Measurements from ENCODE around the gene ENTPD1.
A peak's percentile ranks its signal among the peaks of the same experiment; 100 is the strongest.
"Not testable (repeated sequence)": the region's sequence is repeated elsewhere in the genome, so short reads cannot be mapped to it uniquely, and the experiment has no call there.

Gene ENTPD1

DNA sequence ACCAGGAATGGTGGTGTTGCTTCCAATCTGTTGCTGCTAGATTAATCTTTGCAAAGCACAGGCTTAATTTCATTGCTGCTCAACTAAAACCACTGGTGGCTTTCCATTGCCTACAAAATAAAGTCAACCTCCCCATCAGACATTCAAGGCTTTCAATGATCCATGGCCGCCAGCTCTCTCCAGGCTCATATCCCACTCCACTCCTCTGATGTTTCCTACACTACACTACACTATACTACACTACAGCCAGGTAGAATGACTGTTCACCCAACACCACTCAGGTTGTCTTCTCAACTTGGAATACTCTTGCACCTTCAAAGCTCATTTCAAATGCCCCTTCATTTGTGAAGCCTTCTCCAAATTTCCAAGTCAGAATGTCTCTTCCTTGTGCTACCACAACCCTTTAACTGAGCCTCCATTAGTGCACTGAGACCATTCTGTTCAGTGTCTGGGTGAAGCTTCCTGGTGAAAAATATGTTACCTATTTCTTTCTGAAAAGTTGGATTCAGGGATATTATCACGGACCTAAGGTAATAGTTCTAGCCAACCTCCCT lies 116.3 kb downstream of the ENTPD1 start:
- FAIRE-seq, result no peak

DNA sequence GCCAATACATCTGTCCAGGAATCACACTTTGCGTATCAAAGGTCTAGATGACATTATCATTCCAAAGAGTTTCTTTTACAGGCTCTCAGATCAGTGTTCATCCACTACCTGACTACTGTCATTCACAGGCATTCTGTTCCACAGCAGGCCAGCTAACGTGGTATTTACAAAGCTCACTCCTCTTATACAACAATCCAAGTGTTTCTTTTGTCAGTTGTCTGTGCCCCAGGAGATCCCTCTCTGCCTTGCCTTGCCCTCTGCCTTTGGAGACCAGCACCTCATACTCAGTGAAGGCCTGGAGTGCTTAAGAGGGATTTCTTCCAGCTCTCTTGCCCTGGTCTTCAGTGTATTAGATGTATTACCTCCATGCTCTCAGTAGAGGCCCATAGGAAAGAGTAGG lies 117.2 kb downstream of the ENTPD1 start:
- FAIRE-seq, result no peak

DNA sequence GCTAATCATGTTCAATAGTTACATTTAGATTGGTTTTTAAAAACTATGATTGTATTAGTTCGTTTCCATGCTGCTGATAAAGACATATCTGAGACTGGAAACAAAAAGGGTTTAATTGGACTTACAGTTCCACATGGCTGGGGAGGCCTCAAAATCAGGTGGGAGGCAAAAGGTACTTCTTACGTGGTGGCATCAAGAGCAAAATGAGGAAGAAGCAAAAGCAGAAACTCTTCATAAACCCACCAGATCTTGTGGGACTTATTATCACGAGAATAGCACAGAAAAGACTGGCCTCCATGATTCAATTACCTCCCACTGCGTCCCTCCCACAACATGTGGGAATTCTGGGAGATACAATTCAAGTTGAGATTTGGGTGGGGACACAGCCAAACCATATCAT lies 117.7 kb downstream of the ENTPD1 start:
- FAIRE-seq, result no peak

DNA sequence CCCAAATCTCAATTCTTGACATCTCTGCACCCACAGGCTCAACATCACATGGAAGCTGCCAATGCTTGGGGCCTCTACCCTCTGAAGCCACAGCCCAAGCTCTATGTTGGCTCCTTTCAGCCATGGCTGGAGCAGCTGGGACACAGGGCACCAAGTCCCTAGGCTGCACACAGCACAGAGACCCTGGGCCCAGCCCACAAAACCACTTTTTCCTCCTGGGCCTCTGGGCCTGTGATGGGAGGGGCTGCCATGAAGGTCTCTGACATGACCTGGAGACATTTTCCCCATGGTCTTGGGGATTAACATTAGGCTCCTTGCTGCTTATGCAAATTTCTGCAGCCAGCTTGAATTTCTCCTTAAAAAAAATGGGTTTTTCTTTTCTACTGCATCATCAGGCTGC lies 118.8 kb downstream of the ENTPD1 start:
- FAIRE-seq, result not testable (repeated sequence)

DNA sequence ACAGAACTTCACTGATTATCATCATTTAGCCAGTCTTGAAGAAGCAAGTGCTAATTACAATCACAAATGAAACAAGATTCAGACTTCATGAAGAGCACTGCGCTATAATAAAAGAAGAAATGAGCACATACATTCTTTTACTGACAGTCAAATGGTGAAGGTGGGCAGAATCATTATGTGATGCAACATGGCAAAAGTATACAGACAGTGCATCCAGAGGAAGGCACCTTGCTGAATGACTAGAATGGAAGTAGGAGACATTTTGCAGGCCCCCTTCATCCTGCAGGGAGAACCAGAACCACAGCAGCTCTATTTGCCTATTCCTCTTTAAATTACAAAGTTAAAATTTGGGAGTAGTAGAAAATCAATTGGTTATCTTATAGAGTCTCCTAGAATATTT lies 120.8 kb downstream of the ENTPD1 start:
- no peak for FAIRE-seq

DNA sequence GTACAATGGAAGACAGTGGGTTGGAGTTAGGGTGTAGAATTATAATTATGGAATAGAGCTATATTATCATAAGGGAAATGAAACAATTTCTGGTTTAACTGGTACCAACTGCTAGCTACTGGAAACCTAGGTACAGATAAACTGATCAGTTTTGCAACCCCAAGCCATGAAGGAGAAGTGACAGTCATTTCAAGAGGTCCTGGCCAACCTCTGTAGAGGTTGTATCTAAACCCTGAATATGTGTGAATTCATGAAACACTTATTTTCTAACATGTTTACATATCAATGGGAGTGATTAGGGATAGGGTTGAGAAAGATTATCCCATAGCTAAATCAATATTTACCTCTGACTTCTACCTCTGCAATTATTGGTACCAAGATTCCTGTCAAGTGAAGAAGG lies 121.9 kb downstream of the ENTPD1 start:
- no peak for FAIRE-seq

DNA sequence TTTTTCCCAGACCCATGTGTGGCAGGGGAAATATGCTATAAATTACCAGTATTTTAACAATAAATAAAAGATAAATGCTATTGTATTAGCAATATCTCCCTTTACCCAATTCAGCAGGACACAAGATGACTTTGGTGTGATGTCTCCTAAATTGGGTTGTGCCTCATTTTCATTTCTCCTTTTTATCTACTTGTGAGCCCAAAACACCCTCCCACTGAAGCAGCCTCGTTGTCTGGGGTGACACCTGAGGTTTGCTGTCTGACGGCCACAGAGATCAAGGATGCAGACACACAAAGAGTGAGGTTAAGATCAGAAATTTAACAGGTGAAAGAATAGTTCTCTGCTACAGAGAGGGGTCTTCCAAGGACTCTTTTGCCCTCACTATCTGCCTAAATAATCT lies 124.7 kb downstream of the ENTPD1 start:
- no peak for FAIRE-seq

DNA sequence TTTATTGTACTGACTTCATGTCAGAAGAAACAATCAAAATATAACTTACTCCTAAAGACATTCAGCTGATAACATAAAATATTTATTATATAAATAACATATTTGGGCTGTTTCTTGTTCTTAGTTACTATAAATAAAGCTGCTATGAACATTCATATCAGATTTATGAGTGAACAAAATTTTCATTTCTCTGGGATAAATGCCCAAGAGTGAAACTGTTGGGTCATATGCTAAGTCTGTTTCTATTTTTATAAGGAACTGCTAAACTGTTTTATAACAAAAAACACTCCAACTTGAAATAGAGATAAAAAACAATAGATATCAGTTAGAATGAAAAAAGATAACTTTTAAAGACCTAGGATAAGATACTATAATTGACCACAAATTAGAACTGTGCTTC lies 125.4 kb downstream of the ENTPD1 start:
- no peak for FAIRE-seq

DNA sequence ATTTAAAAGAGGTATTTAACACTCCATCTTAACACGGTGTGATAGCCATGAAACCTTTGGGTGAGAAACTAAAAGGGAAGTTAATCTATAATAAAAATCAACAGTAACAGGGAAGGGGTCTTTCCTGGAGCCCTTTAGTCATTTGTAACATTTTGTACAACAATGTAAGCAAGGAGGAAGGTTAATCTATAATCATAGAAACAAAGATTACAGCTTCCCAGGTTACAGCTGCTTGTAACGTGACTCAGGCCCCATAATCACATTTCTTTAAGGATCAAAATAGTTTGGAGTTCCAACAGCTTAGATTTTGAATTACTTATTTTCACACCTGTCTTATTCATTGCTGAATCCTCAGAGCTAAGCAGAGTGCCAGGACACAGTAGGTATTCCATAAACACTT lies 133.9 kb downstream of the ENTPD1 start:
- no peak for FAIRE-seq

DNA sequence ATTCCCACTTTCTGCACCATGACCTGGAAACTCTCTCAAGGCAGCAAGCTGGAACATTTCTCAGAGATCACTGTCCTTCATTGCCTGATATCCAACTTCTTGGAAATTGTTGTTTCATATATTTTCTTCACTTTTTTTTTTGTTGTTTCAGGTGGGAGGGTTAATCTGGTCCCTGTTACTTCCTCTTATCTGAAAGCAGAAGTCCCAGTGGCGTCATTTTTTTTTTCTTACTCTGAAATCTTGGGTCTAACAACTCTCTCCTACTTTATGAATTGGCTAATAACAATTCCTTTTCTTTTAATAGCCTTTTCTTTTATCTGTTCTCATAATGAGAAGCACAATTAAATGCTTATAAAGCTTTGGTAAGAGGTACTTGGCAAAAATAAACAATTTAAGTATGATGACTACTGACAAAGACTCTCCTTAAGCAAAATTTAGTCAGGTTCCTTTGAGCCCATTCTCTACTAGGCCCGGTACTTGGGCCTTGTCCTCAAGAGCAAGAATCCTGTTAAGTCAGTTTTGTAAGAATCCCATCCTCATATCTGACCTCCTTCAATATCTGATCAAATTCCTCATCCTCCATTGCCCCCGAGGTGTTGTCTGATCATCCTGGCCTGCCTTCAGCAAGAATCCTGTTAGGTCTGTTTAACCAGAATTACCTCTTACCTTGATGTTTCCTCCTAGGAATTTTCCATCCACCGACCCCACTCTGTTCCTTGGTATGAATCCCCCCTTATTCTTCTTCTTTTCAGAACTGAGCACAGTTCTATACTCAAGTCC lies 140.3 kb downstream of the ENTPD1 start:
- no peak for FAIRE-seq

DNA sequence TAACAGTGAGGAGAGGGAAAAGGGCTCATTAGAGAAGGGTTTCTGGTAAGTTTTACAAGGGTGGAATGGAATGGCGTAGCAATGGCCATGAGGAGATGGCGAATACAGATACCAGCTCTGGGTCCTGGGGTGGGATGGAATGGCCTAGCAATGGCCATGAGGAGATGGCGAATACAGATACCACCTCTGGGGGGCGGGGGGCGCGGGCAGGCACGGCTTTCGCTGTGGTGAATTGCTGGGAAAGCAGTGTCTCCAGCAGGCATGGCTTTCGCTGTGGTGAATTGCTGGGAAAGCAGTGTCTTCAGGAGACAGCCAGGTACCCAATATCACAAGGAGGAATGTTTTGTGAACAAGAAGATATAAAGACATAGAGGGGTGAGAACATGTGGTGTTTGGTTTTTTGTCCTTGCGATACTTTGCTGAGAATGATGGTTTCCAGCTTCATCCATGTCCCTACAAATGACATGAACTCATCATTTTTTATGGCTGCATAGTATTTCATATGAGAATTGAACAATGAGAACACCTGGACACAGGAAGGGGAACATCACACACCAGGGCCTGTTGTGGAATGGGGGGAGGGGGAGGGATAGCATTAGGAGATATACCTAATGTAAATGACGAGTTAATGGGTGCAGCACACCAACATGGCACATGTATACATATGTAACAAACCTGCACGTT lies 150.1 kb downstream of the ENTPD1 start:
- FAIRE-seq, result not testable (repeated sequence)

DNA sequence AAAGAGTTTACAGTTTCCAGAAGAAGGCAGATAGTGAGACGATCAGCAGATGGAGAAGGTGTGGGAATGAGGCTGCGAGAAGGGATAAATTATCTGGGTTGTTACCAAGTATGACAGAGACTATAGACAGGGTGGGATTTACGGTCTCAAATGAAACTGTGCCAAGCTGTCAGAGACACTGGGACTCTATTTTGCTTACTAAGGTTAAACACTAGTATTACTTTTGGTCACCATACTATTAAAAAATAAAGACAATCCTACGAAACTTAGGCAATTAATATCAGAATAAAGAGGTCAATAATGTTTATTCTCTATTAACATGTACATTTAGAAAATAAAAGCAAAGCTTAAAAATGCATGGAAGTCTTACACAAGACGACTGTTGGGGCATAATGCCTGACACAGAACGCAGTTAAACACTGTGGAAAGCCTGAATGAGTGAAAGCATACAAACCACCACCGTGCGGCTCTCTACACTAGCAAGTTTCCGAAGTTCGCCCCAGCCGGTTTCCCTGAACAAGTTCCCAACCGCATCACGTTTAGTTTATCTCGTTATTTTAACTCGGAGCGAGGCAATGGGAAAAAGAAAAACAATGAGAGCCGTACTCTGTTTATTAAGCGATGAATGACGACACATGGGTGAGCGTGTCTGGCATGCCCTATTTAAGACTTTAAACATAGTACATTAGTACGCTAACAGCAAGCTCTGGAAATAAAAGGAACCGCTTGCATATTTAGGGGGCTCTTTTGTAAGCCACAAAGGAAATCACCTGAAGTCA lies 150.9 kb downstream of the ENTPD1 start:
- peak; percentile 20 for FAIRE-seq

DNA sequence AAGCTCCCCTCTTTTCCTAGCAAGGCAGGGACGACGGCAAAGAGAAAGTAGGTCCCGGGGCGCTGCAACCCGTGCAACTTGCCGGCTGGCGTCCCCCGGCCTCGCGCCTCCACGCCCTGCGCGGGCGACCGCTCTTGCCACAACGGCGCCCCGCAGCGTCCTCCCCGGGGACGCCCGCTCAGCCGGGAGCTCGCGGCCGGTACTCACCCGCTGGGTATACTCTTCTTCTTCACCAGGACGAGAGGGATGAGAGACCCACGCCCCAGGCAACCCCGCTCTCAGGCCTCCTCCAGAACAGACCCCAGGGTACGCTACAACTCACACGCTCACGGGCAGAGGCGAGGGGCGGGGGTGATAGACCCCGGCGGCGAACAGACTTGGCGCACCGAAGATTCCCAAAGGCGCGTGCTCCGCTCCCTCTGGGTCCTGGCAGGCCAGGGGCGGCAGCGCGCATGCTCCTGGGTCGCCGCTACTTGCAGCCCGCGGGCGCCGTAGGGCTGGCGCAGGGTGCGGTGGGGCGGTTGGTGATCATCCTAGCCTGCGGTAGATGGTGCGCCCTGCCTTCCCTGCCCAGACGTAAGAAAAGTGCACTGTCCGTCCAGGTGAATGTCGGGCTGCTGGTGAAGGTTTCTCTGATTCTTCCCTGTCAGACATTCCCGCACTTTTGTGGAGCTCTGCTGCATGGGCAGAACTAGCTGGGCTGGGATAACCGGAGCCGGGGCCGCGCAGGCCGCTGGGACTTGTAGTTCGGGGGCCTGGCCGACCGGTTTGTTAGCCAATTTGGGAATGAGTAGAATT lies 151.7 kb downstream of the ENTPD1 start, which contains the start of gene CC2D2B:
Gene CC2D2B, plus strand, starts transcription at position 520 of the 798 bp plus-strand sequence. CDS start 3,349 bp downstream, outside the sequence.
- FAIRE-seq, result no peak

DNA sequence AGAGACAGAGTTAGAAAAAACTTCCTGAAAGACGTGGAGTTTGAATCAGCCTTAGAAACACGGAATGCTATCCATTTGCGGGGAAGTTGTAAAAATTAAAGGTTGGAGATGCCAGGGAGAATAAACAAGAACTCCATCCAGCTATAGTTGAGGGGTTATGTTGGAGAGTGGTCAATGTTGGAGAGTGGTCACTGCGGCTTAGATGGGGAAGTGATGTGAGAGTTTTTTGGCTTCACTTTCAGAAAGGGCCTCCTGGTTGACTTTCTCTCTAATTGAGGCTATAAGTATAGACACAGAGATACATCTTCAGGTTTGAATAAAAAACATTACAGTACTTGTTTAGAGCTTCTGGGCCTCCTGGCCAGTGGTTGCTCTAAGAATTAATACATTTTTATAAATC lies 152.5 kb downstream of the ENTPD1 start:
- FAIRE-seq, result no peak

DNA sequence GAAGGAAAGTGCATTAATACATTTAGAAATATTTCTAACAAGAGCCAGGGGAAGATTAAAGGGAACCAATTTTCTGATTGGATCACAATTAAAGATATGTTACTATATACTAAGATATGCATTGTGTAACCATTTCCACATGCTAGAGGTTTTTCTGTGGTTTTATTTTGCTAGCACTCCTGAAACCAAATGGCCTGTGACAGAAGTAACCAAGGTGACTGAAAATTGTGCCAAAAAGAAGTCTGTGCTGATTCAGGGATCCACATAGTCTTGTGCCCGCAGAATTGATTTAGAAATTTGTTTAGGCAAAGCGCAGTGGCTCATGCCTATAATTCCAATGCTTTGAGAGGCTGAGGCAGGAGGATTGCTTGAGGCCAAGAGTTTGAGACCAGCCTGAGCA lies 153.6 kb downstream of the ENTPD1 start:
- FAIRE-seq, result no peak

DNA sequence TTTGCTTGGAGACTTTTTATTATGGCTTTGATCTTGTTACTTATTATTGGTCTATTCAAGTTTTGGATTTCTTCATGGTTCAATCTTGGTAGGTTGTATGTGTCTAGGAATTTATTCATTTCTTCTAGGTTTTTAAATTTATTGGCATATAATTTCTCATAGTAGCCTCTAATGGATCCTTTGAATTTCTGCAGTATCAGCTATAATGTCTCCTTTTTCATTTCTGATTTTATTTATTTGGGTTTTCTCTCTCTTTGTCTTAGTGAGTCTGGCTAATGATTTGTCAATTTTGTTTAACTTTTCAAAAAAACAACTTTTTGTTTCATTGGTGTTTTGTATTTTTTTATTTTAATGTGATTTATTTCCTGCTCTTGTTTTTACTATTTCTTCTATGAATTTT lies 160.1 kb downstream of the ENTPD1 start:
- not testable (repeated sequence) for FAIRE-seq
